Measurements from ENCODE around the gene IRX4.

- no peak for TF ChIP-seq POLR2A (IDR thresholded peaks at IDR 0.05)
- TF ChIP-seq CTCF (IDR thresholded peaks at IDR 0.05) = no peak
Measured at GRCh38 chr5:1886846-1887587, 4.3 kb upstream of the IRX4 start.
